ENCODE results near the gene RPGR.

- TF ChIP-seq, protein P1, sequence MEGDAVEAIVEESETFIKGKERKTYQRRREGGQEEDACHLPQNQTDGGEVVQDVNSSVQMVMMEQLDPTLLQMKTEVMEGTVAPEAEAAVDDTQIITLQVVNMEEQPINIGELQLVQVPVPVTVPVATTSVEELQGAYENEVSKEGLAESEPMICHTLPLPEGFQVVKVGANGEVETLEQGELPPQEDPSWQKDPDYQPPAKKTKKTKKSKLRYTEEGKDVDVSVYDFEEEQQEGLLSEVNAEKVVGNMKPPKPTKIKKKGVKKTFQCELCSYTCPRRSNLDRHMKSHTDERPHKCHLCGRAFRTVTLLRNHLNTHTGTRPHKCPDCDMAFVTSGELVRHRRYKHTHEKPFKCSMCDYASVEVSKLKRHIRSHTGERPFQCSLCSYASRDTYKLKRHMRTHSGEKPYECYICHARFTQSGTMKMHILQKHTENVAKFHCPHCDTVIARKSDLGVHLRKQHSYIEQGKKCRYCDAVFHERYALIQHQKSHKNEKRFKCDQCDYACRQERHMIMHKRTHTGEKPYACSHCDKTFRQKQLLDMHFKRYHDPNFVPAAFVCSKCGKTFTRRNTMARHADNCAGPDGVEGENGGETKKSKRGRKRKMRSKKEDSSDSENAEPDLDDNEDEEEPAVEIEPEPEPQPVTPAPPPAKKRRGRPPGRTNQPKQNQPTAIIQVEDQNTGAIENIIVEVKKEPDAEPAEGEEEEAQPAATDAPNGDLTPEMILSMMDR (IDR thresholded peaks at IDR 0.05; ENCODE audit: insufficient read depth, low read length): no peak
- TF ChIP-seq POLR2AphosphoS5 (IDR thresholded peaks at IDR 0.05; ENCODE audit: low read depth): no peak
- TF ChIP-seq, protein P2, sequence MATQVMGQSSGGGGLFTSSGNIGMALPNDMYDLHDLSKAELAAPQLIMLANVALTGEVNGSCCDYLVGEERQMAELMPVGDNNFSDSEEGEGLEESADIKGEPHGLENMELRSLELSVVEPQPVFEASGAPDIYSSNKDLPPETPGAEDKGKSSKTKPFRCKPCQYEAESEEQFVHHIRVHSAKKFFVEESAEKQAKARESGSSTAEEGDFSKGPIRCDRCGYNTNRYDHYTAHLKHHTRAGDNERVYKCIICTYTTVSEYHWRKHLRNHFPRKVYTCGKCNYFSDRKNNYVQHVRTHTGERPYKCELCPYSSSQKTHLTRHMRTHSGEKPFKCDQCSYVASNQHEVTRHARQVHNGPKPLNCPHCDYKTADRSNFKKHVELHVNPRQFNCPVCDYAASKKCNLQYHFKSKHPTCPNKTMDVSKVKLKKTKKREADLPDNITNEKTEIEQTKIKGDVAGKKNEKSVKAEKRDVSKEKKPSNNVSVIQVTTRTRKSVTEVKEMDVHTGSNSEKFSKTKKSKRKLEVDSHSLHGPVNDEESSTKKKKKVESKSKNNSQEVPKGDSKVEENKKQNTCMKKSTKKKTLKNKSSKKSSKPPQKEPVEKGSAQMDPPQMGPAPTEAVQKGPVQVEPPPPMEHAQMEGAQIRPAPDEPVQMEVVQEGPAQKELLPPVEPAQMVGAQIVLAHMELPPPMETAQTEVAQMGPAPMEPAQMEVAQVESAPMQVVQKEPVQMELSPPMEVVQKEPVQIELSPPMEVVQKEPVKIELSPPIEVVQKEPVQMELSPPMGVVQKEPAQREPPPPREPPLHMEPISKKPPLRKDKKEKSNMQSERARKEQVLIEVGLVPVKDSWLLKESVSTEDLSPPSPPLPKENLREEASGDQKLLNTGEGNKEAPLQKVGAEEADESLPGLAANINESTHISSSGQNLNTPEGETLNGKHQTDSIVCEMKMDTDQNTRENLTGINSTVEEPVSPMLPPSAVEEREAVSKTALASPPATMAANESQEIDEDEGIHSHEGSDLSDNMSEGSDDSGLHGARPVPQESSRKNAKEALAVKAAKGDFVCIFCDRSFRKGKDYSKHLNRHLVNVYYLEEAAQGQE (IDR thresholded peaks at IDR 0.05; ENCODE audit: insufficient replicate concordance, low read depth): no peak
- no peak for TF ChIP-seq SPI1 (IDR thresholded peaks at IDR 0.05; ENCODE audit: borderline replicate concordance, low read depth)
- TF ChIP-seq GABPA (IDR thresholded peaks at IDR 0.05; ENCODE audit: low read depth): no peak
Observed at GRCh38 chrX:38326086-38326485, 1.2 kb downstream of the RPGR start.

Data from HL-60 (cell line).